AG09319 (cell line): ENCODE results near the gene FOXP1.

Experiments used
- DNase-seq: peaks from one replicate; pipeline ENCODE4 v3.0.0-alpha.2; 2010; ENCODE audit warnings: low read depth; ENCODE audit errors: extremely low read depth
- TF ChIP-seq, protein P1 (sequence below): IDR thresholded peaks from 2 replicates; pipeline ENCODE4 v1.5.1; 2011; ENCODE audit warnings: low read depth, mild to moderate bottlenecking, inconsistent platforms, low read length, moderate library complexity

FOXP1 gene

DNA sequence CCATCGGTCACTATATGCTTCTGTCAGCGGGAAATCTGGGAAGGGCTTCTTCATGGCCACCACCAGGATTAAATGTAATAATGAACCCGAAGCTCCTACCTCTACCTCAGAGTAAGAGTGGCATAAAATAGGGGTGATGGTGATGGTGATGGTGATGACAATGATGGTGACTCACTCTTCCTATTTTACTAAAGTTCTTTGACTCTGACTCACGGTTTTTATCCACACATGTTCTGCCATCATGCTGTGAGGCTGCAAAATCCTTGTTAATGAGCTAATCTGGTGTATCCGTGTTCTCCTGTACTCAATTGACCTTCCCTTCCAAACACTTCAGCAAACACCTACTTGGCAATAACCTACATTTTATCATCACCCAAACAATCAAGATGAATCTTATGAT lies 18.3 kb upstream of the FOXP1 start:
- DNase-seq = no peak
- TF ChIP-seq, protein P1, sequence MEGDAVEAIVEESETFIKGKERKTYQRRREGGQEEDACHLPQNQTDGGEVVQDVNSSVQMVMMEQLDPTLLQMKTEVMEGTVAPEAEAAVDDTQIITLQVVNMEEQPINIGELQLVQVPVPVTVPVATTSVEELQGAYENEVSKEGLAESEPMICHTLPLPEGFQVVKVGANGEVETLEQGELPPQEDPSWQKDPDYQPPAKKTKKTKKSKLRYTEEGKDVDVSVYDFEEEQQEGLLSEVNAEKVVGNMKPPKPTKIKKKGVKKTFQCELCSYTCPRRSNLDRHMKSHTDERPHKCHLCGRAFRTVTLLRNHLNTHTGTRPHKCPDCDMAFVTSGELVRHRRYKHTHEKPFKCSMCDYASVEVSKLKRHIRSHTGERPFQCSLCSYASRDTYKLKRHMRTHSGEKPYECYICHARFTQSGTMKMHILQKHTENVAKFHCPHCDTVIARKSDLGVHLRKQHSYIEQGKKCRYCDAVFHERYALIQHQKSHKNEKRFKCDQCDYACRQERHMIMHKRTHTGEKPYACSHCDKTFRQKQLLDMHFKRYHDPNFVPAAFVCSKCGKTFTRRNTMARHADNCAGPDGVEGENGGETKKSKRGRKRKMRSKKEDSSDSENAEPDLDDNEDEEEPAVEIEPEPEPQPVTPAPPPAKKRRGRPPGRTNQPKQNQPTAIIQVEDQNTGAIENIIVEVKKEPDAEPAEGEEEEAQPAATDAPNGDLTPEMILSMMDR = no peak

DNA sequence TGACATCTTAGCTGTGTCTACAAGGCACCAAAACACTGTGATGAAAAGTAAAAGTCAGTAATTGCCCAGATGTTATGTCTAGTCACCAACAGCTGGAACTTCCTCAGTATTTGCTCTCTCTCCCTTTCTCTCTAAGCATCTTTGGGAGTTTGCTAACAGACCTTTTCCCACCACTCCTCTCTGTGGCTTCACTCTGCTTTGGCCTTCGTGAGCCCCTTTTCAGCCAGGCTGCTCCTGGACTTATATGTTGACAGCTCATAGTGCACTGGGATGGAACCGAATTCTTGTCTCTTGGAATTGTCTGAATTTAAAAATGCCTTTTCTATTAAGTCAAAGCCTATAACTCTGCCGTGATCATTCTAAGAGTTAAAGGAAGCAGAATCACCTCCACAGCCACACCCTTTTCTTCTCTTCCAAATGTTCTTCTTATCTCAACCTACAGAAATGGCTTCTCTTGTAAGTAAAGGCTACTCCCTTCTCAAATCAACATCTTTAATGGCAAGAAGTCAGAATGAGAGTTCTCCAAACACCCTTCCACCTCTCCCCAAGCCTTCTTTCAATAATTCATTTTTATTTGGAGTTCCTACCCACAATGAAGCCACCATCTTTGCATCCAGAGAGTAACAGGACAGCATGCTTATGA lies 17.2 kb upstream of the FOXP1 start:
- TF ChIP-seq, protein P1 = no peak
- DNase-seq = no peak

DNA sequence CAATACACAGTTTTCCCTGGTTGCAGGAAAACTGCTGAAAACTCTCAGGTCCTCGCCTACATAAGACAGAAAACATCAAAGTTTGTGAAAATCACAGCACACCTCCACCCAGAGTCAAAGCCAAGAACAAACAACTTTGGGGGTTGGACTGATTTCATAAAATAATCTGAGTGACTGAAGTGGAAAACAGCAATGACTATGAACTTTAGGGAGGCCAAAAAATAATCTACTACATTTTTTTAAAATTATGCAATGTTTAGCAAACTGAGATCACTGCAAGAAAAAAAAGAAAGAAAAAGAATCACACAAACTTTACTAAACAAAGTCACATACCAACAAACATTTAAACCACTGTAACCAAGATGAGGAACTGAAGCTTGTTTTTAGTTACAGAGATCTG lies 15.9 kb upstream of the FOXP1 start:
- TF ChIP-seq, protein P1 = no peak
- no peak for DNase-seq

GRCh38 chr3:71598292-71598691 lies 14.8 kb upstream of the FOXP1 start:
- DNase-seq = no peak
- TF ChIP-seq, protein P1 = no peak

DNA sequence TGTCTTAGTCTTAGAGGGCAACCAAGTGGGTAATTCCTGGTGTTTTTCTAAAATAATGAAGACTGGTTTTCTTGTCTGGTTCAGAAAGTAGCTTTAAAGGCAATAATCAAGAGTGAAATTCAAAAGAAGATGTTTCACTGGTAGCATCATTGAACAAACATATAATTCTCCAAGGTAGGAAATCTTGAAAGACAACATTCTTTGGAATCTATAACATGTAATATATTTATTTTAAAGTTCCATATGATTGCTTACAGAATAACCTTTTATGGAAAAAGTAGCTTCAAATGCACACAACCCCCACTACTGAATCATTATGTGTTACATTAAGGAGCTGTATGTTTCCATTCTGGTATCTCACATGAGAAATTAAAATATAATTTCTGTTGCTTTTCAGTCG lies 13.8 kb upstream of the FOXP1 start:
- TF ChIP-seq, protein P1 = no peak
- DNase-seq = no peak

- DNase-seq = no peak
- TF ChIP-seq, protein P1 = no peak
Measured at GRCh38 chr3:71593106-71593505, 9.6 kb upstream of the FOXP1 start.

- TF ChIP-seq, protein P1 = no peak
- no peak for DNase-seq
Measured at GRCh38 chr3:71591101-71591500, 7.6 kb upstream of the FOXP1 start.
